IMR-90 (cell line): ENCODE results near the gene GKN2.

Experiments used
- BHLHE40 ChIP-seq: fragments of 150-350 bp; IDR thresholded peaks from 2 replicates; pipeline ENCODE4 v1.6.1; 2016; ENCODE audit warnings: mild to moderate bottlenecking, low read depth, low read length
- CEBPB ChIP-seq: IDR thresholded peaks from 2 replicates; pipeline ENCODE4 v1.6.1; 2012; ENCODE audit warnings: low read depth, low read length, improper control_type of control experiment
- CHD1 ChIP-seq: IDR thresholded peaks from 2 replicates; pipeline ENCODE4 v1.6.1; 2012; ENCODE audit warnings: low read depth, low read length, improper control_type of control experiment
- CTCF ChIP-seq: conservative IDR thresholded peaks from 2 replicates; pipeline ENCODE4 v1.5.1; 2012; ENCODE audit warnings: mild to moderate bottlenecking, low read depth, low read length, improper control_type of control experiment
- FOS ChIP-seq: fragments of 150-350 bp; IDR thresholded peaks from 2 replicates; pipeline ENCODE4 v1.6.1; 2016; ENCODE audit warnings: low read depth, low read length
- MAFK ChIP-seq: IDR thresholded peaks from 2 replicates; pipeline ENCODE4 v1.6.1; 2012; ENCODE audit warnings: low read depth, low read length, improper control_type of control experiment
- NFE2L2 ChIP-seq: fragments of 150-350 bp; IDR thresholded peaks from 2 replicates; pipeline ENCODE4 v1.6.1; 2016; ENCODE audit warnings: low read depth, mild to moderate bottlenecking, low read length
- POLR2A ChIP-seq: IDR thresholded peaks from 2 replicates; pipeline ENCODE4 v1.6.1; 2012; ENCODE audit warnings: mild to moderate bottlenecking, low read depth, low read length
- RAD21 ChIP-seq: IDR thresholded peaks from 2 replicates; pipeline ENCODE4 v1.6.1; 2012; ENCODE audit warnings: low read length, improper control_type of control experiment
- RFX5 ChIP-seq: IDR thresholded peaks from 2 replicates; pipeline ENCODE4 v1.8.0; 2012; ENCODE audit warnings: low read depth, mild to moderate bottlenecking, low read length, moderate library complexity
- SMC3 ChIP-seq: fragments of 150-350 bp; IDR thresholded peaks from 2 replicates; pipeline ENCODE4 v1.6.1; 2016; ENCODE audit warnings: low read depth, mild to moderate bottlenecking, antibody characterized with exemption, low read length, moderate library complexity
- USF2 ChIP-seq: fragments of 150-350 bp; IDR thresholded peaks from 2 replicates; pipeline ENCODE4 v1.6.1; 2017; ENCODE audit warnings: mild to moderate bottlenecking, antibody characterized with exemption, low read length, low read depth

- TF ChIP-seq POLR2A (no peak), CTCF (no peak), RAD21 (no peak), FOS (no peak), CHD1 (no peak), RFX5 (no peak), USF2 (no peak), CEBPB (no peak), MAFK (no peak), BHLHE40 (no peak), SMC3 (no peak), NFE2L2 (no peak)
Observed at GRCh38 chr2:68987021-68987503, 34.4 kb upstream of the GKN2 start.
